ENCODE measurements around the gene THBS2.
"Not testable (repeated sequence)": the region's sequence is repeated elsewhere in the genome, so short reads cannot be mapped to it uniquely, and the experiment has no call there.

The THBS2 gene

DNA sequence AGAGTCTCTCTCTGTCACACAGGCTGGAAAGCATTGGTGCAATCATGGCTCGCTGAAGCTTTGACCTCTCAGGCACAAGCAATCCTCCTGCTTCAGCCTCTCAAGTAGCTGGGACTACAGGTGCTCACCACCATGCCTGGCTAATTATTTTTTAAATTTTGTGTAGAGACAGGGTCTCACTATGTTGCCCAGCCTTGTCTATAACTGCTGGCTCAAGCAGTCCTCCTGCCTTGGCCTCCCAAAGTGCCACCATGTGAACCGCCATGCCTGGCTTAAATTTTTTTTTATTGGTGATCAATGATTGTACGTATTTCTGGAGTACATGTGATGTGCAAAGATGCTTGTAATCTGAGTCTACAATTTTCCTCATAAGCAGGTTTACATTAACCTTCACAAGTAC is 54.8 kb downstream of the THBS2 start:
- no peak overlapping the region for H3K9ac ChIP-seq (ENCODE audit: low read depth, low read length, poor library complexity, severe bottlenecking)

DNA sequence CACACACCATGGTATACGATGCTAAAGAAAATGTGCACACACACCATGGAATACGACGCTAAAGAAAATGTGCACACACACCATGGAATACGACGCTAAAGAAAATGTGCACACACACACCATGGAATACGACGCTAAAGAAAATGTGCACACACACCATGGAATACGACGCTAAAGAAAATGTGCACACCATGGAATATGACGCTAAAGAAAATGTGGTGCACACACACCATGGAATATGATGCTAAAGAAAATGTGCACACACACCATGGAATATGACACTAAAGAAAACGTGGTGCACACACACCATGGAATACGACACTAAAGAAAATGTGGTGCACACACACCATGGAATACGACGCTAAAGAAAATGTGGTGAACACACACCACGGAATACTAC is 55.7 kb downstream of the THBS2 start:
- not testable (repeated sequence) for H2AFZ ChIP-seq (ENCODE audit: low read length); H3K79me2 ChIP-seq (ENCODE audit: insufficient read depth, low read length); H3K9ac ChIP-seq (ENCODE audit: low read depth, low read length, poor library complexity, severe bottlenecking)

More for the DNA sequence above, 54.8 kb downstream of the THBS2 start:
- no peaks in the 10 kb centered on the region for H3K79me2 ChIP-seq (ENCODE audit: insufficient read depth, low read length)
- no peak overlapping the region for H2AFZ ChIP-seq (ENCODE audit: low read length)
- no peak overlapping the region for H3K4me2 ChIP-seq (ENCODE audit: low read depth, low read length, poor library complexity, severe bottlenecking)
- no peaks in the 10 kb centered on the region for H3K4me1 ChIP-seq (ENCODE audit: insufficient read depth, low read length, poor library complexity, severe bottlenecking)
- no peak for TF ChIP-seq EZH2phosphoT487 (IDR thresholded peaks at IDR 0.05; ENCODE audit: borderline replicate concordance)
- TF ChIP-seq, protein P1, sequence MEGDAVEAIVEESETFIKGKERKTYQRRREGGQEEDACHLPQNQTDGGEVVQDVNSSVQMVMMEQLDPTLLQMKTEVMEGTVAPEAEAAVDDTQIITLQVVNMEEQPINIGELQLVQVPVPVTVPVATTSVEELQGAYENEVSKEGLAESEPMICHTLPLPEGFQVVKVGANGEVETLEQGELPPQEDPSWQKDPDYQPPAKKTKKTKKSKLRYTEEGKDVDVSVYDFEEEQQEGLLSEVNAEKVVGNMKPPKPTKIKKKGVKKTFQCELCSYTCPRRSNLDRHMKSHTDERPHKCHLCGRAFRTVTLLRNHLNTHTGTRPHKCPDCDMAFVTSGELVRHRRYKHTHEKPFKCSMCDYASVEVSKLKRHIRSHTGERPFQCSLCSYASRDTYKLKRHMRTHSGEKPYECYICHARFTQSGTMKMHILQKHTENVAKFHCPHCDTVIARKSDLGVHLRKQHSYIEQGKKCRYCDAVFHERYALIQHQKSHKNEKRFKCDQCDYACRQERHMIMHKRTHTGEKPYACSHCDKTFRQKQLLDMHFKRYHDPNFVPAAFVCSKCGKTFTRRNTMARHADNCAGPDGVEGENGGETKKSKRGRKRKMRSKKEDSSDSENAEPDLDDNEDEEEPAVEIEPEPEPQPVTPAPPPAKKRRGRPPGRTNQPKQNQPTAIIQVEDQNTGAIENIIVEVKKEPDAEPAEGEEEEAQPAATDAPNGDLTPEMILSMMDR (conservative IDR thresholded peaks at IDR 0.05; ENCODE audit: low read length), result no peak
- H3K9me2 ChIP-seq (replicated peaks; ENCODE audit: low read depth, low read length), result no peaks in the 10 kb centered on the region
- no peaks in the 10 kb centered on the region for H3K36me3 ChIP-seq (ENCODE audit: insufficient read depth, low read length)
- no peaks in the 10 kb centered on the region for H3K27me3 ChIP-seq (ENCODE audit: insufficient read depth, low read length, poor library complexity, severe bottlenecking)
- peaks cover 5% of the 10 kb centered on the region; the same call in 1 of the 2 replicates for H3K9me3 ChIP-seq (ENCODE audit: insufficient read depth, low read depth, low read length)
- H3K4me3 ChIP-seq (ENCODE audit: low read length, poor library complexity, severe bottlenecking), result no peak overlapping the region
- H4K20me1 ChIP-seq (ENCODE audit: insufficient read depth, low read length, poor library complexity, severe bottlenecking), result no peaks in the 10 kb centered on the region
- H3F3A ChIP-seq (ENCODE audit: low read depth), result no peaks in the 10 kb centered on the region

DNA sequence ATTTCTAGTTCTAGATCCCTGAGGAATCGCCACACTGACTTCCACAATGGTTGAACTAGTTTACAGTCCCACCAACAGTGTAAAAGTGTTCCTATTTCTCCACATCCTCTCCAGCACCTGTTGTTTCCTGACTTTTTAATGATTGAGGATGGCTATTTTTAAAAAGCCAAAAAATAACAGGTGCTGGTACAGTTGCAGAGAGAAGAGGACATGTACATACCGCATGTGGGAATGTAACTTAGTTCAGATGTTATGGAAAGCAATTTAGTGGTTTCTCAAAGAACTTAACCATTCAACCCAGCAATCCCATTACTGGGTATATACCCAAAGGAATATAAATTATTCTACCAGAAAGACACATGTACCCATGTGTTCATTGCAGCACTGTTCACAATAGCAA is 57.4 kb downstream of the THBS2 start:
- not testable (repeated sequence) for H3K9ac ChIP-seq (ENCODE audit: low read depth, low read length, poor library complexity, severe bottlenecking); H3K9me2 ChIP-seq (replicated peaks; ENCODE audit: low read depth, low read length); H3K4me3 ChIP-seq (ENCODE audit: low read length, poor library complexity, severe bottlenecking); H3K9me3 ChIP-seq (ENCODE audit: insufficient read depth, low read depth, low read length); H3K79me2 ChIP-seq (ENCODE audit: insufficient read depth, low read length); H3K4me1 ChIP-seq (ENCODE audit: insufficient read depth, low read length, poor library complexity, severe bottlenecking); H2AFZ ChIP-seq (ENCODE audit: low read length); H4K20me1 ChIP-seq (ENCODE audit: insufficient read depth, low read length, poor library complexity, severe bottlenecking); H3K27me3 ChIP-seq (ENCODE audit: insufficient read depth, low read length, poor library complexity, severe bottlenecking); H3K4me2 ChIP-seq (ENCODE audit: low read depth, low read length, poor library complexity, severe bottlenecking); H3F3A ChIP-seq (ENCODE audit: low read depth); H3K36me3 ChIP-seq (ENCODE audit: insufficient read depth, low read length)

More for the DNA sequence above, 55.7 kb downstream of the THBS2 start:
- H4K20me1 ChIP-seq (ENCODE audit: insufficient read depth, low read length, poor library complexity, severe bottlenecking); H3F3A ChIP-seq (ENCODE audit: low read depth); H3K9me2 ChIP-seq (replicated peaks; ENCODE audit: low read depth, low read length); H3K4me3 ChIP-seq (ENCODE audit: low read length, poor library complexity, severe bottlenecking); H3K4me1 ChIP-seq (ENCODE audit: insufficient read depth, low read length, poor library complexity, severe bottlenecking); H3K36me3 ChIP-seq (ENCODE audit: insufficient read depth, low read length); H3K4me2 ChIP-seq (ENCODE audit: low read depth, low read length, poor library complexity, severe bottlenecking); H3K27me3 ChIP-seq (ENCODE audit: insufficient read depth, low read length, poor library complexity, severe bottlenecking); H3K9me3 ChIP-seq (ENCODE audit: insufficient read depth, low read depth, low read length): not testable (repeated sequence)

DNA sequence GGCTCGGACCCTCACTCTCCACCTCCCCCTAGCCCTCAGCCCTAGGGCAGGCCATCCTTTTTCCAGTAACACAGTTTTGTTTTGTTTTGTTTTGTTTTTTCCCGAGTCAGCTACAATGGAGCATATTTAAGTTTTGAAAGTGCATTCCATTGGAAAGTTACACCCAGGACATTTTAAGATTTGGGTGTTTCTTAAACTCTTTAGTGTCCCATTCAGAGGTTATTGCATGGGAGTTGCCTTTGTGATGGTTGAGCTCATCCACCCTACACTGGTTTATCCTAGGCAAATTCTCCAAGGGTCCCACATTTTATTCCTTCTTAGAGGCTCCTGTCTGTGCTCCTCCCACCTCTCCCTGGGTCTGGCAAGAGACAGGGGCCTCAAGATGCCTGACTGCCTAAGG is 58.9 kb downstream of the THBS2 start:
- H3K9me2 ChIP-seq (replicated peaks; ENCODE audit: low read depth, low read length), result no peaks in the 10 kb centered on the region
- H3K9ac ChIP-seq (ENCODE audit: low read depth, low read length, poor library complexity, severe bottlenecking), result no peak overlapping the region
- no peaks in the 10 kb centered on the region for H3K27me3 ChIP-seq (ENCODE audit: insufficient read depth, low read length, poor library complexity, severe bottlenecking)
- H3K4me3 ChIP-seq (ENCODE audit: low read length, poor library complexity, severe bottlenecking), result no peak overlapping the region
- H3K4me1 ChIP-seq (ENCODE audit: insufficient read depth, low read length, poor library complexity, severe bottlenecking), result no peaks in the 10 kb centered on the region
- peaks cover 10% of the 10 kb centered on the region; the same call in 1 of the 2 replicates for H3K9me3 ChIP-seq (ENCODE audit: insufficient read depth, low read depth, low read length)
- H3F3A ChIP-seq (ENCODE audit: low read depth), result no peaks in the 10 kb centered on the region
- no peak overlapping the region for H2AFZ ChIP-seq (ENCODE audit: low read length)
- no peak overlapping the region for H3K4me2 ChIP-seq (ENCODE audit: low read depth, low read length, poor library complexity, severe bottlenecking)
- TF ChIP-seq EZH2phosphoT487 (IDR thresholded peaks at IDR 0.05; ENCODE audit: borderline replicate concordance), result no peak
- TF ChIP-seq, protein P1 (conservative IDR thresholded peaks at IDR 0.05; ENCODE audit: low read length), result no peak
- H3K36me3 ChIP-seq (ENCODE audit: insufficient read depth, low read length), result no peaks in the 10 kb centered on the region
- H3K79me2 ChIP-seq (ENCODE audit: insufficient read depth, low read length), result no peaks in the 10 kb centered on the region
- no peaks in the 10 kb centered on the region for H4K20me1 ChIP-seq (ENCODE audit: insufficient read depth, low read length, poor library complexity, severe bottlenecking)
